Left kidney (tissue), 2 donors: Measurements from ENCODE around the gene RHOBTB3. TPM values are rescaled to one million over a fixed set of nuclear protein-coding genes. Genes with fewer than 3 reads are reported as not detected.

Experiments used
- DNase-seq: peaks from one replicate; pipeline ENCODE4 v3.0.0-alpha.2; 2013
- polyA plus RNA-seq: library from polyadenylated mRNA; unstranded; fragments of 120-200 nt; gene quantifications from one replicate; pipeline ENCODE4 v1.2.1, GENCODE V29; 2013; ENCODE audit not compliant: insufficient read length

Gene RHOBTB3
- polyA plus RNA-seq, 1 donor, result 78.0 TPM

GRCh38 chr5:95761771-95762651, 30.9 kb downstream of the RHOBTB3 start:
- no peak for DNase-seq

- DNase-seq, result no peak
Observed at GRCh38 chr5:95762652-95763041, 31.5 kb downstream of the RHOBTB3 start.

- DNase-seq, result no peak
Observed at GRCh38 chr5:95763941-95764340, 32.8 kb downstream of the RHOBTB3 start.

GRCh38 chr5:95768731-95769130, 37.6 kb downstream of the RHOBTB3 start:
- DNase-seq, result no peak

- DNase-seq, result no peak
Observed at GRCh38 chr5:95770830-95771708, 39.9 kb downstream of the RHOBTB3 start.

- no peak for DNase-seq
Observed at GRCh38 chr5:95771892-95772291, 40.8 kb downstream of the RHOBTB3 start.

GRCh38 chr5:95773335-95774059, 42.4 kb downstream of the RHOBTB3 start:
- no peak for DNase-seq

GRCh38 chr5:95777441-95777840, 46.3 kb downstream of the RHOBTB3 start:
- DNase-seq, result no peak

GRCh38 chr5:95778713-95779436, 47.7 kb downstream of the RHOBTB3 start:
- no peak for DNase-seq

GRCh38 chr5:95779611-95780010, 48.5 kb downstream of the RHOBTB3 start:
- no peak for DNase-seq

GRCh38 chr5:95780597-95780996, 49.5 kb downstream of the RHOBTB3 start:
- no peak for DNase-seq

- DNase-seq, result peak; percentile 74
Observed at GRCh38 chr5:95781101-95781583, 50.0 kb downstream of the RHOBTB3 start.

GRCh38 chr5:95782181-95782580, 51.0 kb downstream of the RHOBTB3 start:
- no peak for DNase-seq

- no peak for DNase-seq
Observed at GRCh38 chr5:95783661-95784060, 52.5 kb downstream of the RHOBTB3 start.

GRCh38 chr5:95784514-95785302, 53.6 kb downstream of the RHOBTB3 start:
- no peak for DNase-seq

GRCh38 chr5:95786821-95787418, 55.8 kb downstream of the RHOBTB3 start:
- DNase-seq, result no peak

- no peak for DNase-seq
Observed at GRCh38 chr5:95788493-95788892, 57.4 kb downstream of the RHOBTB3 start.

GRCh38 chr5:95791751-95792150, 60.6 kb downstream of the RHOBTB3 start:
- DNase-seq, result no peak

- no peak for DNase-seq
Observed at GRCh38 chr5:95794070-95794516, 63.0 kb downstream of the RHOBTB3 start.

GRCh38 chr5:95797301-95797700, 66.2 kb downstream of the RHOBTB3 start:
- no peak for DNase-seq
